H9 (cell line): ENCODE data around the gene IL4. TPM values are rescaled to one million over a fixed set of nuclear protein-coding genes. Genes with fewer than 3 reads are reported as not detected.

Source experiments
- DNase-seq: peaks from one replicate; pipeline ENCODE4 v3.0.0-alpha.2; 2017
- H2AFZ ChIP-seq: one replicate; pipeline ENCODE4 v1.6.1; 2013; ENCODE audit warnings: mild to moderate bottlenecking, low read length, control low read depth, moderate library complexity
- H2AK5ac ChIP-seq: 2 replicates; pipeline ENCODE4 v1.6.1; 2013; ENCODE audit warnings: low read length, control low read depth, mixed read lengths; ENCODE audit not compliant: insufficient read length
- H2BK120ac ChIP-seq: one replicate; pipeline ENCODE4 v1.6.1; 2013; ENCODE audit warnings: low read depth, mild to moderate bottlenecking, low read length, control low read depth, inconsistent platforms; ENCODE audit not compliant: poor library complexity, severe bottlenecking
- H2BK12ac ChIP-seq: 2 replicates; pipeline ENCODE4 v1.6.1; 2013; ENCODE audit warnings: low read length, control low read depth, mixed read lengths, low read depth; ENCODE audit not compliant: insufficient read length
- H2BK15ac ChIP-seq: 2 replicates; pipeline ENCODE4 v1.6.1; 2013; ENCODE audit warnings: low read depth, low read length, control low read depth
- H2BK20ac ChIP-seq: one replicate; pipeline ENCODE4 v1.6.1; 2013; ENCODE audit warnings: low read depth, mild to moderate bottlenecking, low read length, control low read depth, inconsistent platforms; ENCODE audit not compliant: poor library complexity, severe bottlenecking
- H2BK5ac ChIP-seq: 2 replicates; pipeline ENCODE4 v1.6.1; 2013; ENCODE audit warnings: low read length, control low read depth, mixed read lengths; ENCODE audit not compliant: insufficient read length
- H3K14ac ChIP-seq: 2 replicates; pipeline ENCODE4 v1.6.1; 2013; ENCODE audit warnings: low read length, control low read depth; ENCODE audit not compliant: insufficient read depth
- H3K18ac ChIP-seq: 2 replicates; pipeline ENCODE4 v1.6.1; 2013; ENCODE audit warnings: low read depth, mild to moderate bottlenecking, mixed read lengths, low read length, control low read depth; ENCODE audit not compliant: insufficient read length
- H3K23ac ChIP-seq: 2 replicates; pipeline ENCODE4 v1.6.1; 2013; ENCODE audit warnings: low read length, control low read depth, mixed read lengths, low read depth; ENCODE audit not compliant: insufficient read length
- H3K23me2 ChIP-seq: 2 replicates; pipeline ENCODE4 v1.6.1; 2013; ENCODE audit warnings: low read depth, mild to moderate bottlenecking, mixed read lengths, low read length, control low read depth; ENCODE audit not compliant: insufficient read length, poor library complexity, severe bottlenecking
- H3K27ac ChIP-seq: 2 replicates; pipeline ENCODE4 v1.5.1; 2013; ENCODE audit warnings: low read length, control low read depth, mixed read lengths, low read depth; ENCODE audit not compliant: insufficient read length
- H3K27me3 ChIP-seq: 2 replicates; pipeline ENCODE4 v1.6.1; 2013; ENCODE audit warnings: low read length, control low read depth, inconsistent platforms; ENCODE audit not compliant: insufficient read depth
- H3K4ac ChIP-seq: 2 replicates; pipeline ENCODE4 v1.6.1; 2013; ENCODE audit warnings: low read depth, mild to moderate bottlenecking, control low read depth, inconsistent platforms, low read length, moderate library complexity
- H3K4me1 ChIP-seq: 2 replicates; pipeline ENCODE4 v1.6.1; 2013; ENCODE audit warnings: low read length, control low read depth, inconsistent platforms; ENCODE audit not compliant: insufficient read depth
- H3K4me2 ChIP-seq: 2 replicates; pipeline ENCODE4 v1.6.1; 2013; ENCODE audit warnings: low read length, control low read depth, mixed read lengths; ENCODE audit not compliant: insufficient read length, insufficient read depth
- H3K56ac ChIP-seq: 2 replicates; pipeline ENCODE4 v1.6.1; 2013; ENCODE audit warnings: low read depth, mild to moderate bottlenecking, mixed read lengths, low read length, control low read depth; ENCODE audit not compliant: insufficient read length
- H3K79me1 ChIP-seq: 2 replicates; pipeline ENCODE4 v1.6.1; 2013; ENCODE audit warnings: low read depth, mild to moderate bottlenecking, moderate library complexity, low read length, control low read depth, inconsistent platforms; ENCODE audit not compliant: insufficient read depth, poor library complexity, severe bottlenecking
- H3K79me2 ChIP-seq: 2 replicates; pipeline ENCODE4 v1.6.1; 2013; ENCODE audit warnings: low read length, control low read depth, inconsistent platforms; ENCODE audit not compliant: insufficient read depth
- H3K9ac ChIP-seq: 2 replicates; pipeline ENCODE4 v1.6.1; 2013; ENCODE audit warnings: low read length, control low read depth, mixed read lengths; ENCODE audit not compliant: insufficient read length; ENCODE audit errors: extremely low read depth
- H3K9me3 ChIP-seq: one replicate; pipeline ENCODE4 v1.6.1; 2013; ENCODE audit warnings: low read depth, low read length, inconsistent platforms; ENCODE audit not compliant: control insufficient read depth
- H3T11ph ChIP-seq: one replicate; pipeline ENCODE4 v1.6.1; 2013; ENCODE audit warnings: mild to moderate bottlenecking, low read length, control low read depth, inconsistent platforms
- H4K20me1 ChIP-seq: one replicate; pipeline ENCODE4 v1.6.1; 2013; ENCODE audit not compliant: control insufficient read depth, insufficient read length, insufficient read depth
- H4K5ac ChIP-seq: 2 replicates; pipeline ENCODE4 v1.6.1; 2013; ENCODE audit warnings: low read depth, mild to moderate bottlenecking, mixed read lengths, low read length, control low read depth; ENCODE audit not compliant: insufficient read length
- H4K8ac ChIP-seq: replicated peaks from 2 replicates; pipeline ENCODE4 v1.6.1; 2013; ENCODE audit warnings: low read length, control low read depth, mixed read lengths, low read depth; ENCODE audit not compliant: insufficient read length
- H4K91ac ChIP-seq: 2 replicates; pipeline ENCODE4 v1.6.1; 2013; ENCODE audit warnings: low read depth, mild to moderate bottlenecking, moderate library complexity, mixed read lengths, low read length, control low read depth; ENCODE audit not compliant: insufficient read length
- H3K27ac Mint-ChIP-seq, 3 experiments: 2 replicates in 2 of 3; 3 replicates in 1 of 3; pipeline ENCODE4 v1.8.0; 2020 to 2021; ENCODE audit warnings: mixed read lengths in 3 of 3, mild to moderate bottlenecking in 1 of 3, moderate library complexity in 1 of 3
- H3K27me3 Mint-ChIP-seq: 2 replicates; pipeline ENCODE4 v1.8.0; 2021; ENCODE audit warnings: low read depth, mild to moderate bottlenecking, moderate library complexity, mixed read lengths
- H3K36me3 Mint-ChIP-seq, 3 experiments: 2 replicates in 2 of 3; 3 replicates in 1 of 3; pipeline ENCODE4 v1.8.0; 2020 to 2021; ENCODE audit warnings: low read depth in 3 of 3, mixed read lengths in 3 of 3; ENCODE audit not compliant: insufficient read depth in 1 of 3
- H3K4me1 Mint-ChIP-seq, 2 experiments: 2 replicates each; pipeline ENCODE4 v1.8.0; 2020; ENCODE audit warnings: mixed read lengths in 2 of 2
- H3K4me3 Mint-ChIP-seq, 2 experiments: 2 replicates in 1 of 2; 3 replicates in 1 of 2; pipeline ENCODE4 v1.8.0; 2020 to 2021; ENCODE audit warnings: mild to moderate bottlenecking in 2 of 2, mixed read lengths in 2 of 2, moderate library complexity in 1 of 2
- H3K9me3 Mint-ChIP-seq, 2 experiments: 2 replicates in 1 of 2; 3 replicates in 1 of 2; pipeline ENCODE4 v1.8.0; 2020; ENCODE audit warnings: mild to moderate bottlenecking in 2 of 2, mixed read lengths in 2 of 2, moderate library complexity in 1 of 2
- WGBS: extraction: QIAGEN DNeasy Blood & Tissue Kit; methylation state at CpG from one replicate; pipeline ENCODE4 v1.1.7; 2013; ENCODE audit warnings: missing lambda C conversion rate, low lambda C conversion rate, mixed read lengths; ENCODE audit not compliant: insufficient read length; ENCODE audit errors: extremely low coverage; 5-methylcytosine and 5-hydroxymethylcytosine counted together
- total RNA-seq: library from RNA; stranded (reverse); gene quantifications from 2 replicates; pipeline ENCODE4 v1.2.1, GENCODE V29; 2021
- TF ChIP-seq, protein P1 (sequence below): fragments of 200-600 bp; sonication (generic); conservative IDR thresholded peaks from 3 replicates; pipeline ENCODE4 v1.8.0; 2021; ENCODE audit warnings: antibody characterized with exemption, mild to moderate bottlenecking

The IL4 gene
- total RNA-seq, 1 experiment from 2014 or later = not detected

DNA sequence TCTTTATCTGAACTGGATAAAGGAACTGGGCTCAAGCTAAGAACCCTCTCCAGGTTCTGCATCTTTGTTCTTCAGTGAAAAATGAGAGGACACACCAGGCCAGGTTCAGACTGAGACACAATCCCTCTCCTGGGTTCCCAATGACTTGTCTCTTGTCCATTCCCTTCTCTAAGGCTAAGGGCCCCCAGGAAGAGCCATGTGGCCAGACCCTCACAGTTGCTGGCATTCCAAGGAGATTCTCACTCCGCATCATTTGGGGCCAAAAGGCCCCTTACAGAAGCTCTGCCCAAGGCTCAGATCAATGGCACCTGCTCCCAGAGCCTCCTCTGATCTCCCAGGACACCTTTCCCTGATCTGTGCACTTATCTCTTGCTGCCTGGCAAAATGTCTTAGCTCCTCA is 4.9 kb downstream of the IL4 start:
- no peak overlapping the region for H2BK12ac ChIP-seq
- no peak overlapping the region for H2BK15ac ChIP-seq
- H3K79me1 ChIP-seq = no peaks in the 10 kb centered on the region
- H2BK20ac ChIP-seq = no peak overlapping the region
- H3K23me2 ChIP-seq = no peaks in the 10 kb centered on the region
- H2BK120ac ChIP-seq = no peak overlapping the region
- H3K4me3 Mint-ChIP-seq = no peak overlapping the region
- no peak overlapping the region for H2AK5ac ChIP-seq
- H3K9me3 ChIP-seq = no peaks in the 10 kb centered on the region
- no peak overlapping the region for H4K8ac ChIP-seq
- no peaks in the 10 kb centered on the region; the same call in 1 of the 2 replicates for H3K27me3 Mint-ChIP-seq
- H3K27me3 ChIP-seq = no peaks in the 10 kb centered on the region
- no peak overlapping the region for H2AFZ ChIP-seq
- H4K20me1 ChIP-seq = peaks cover 3% of the 10 kb centered on the region
- H3K36me3 Mint-ChIP-seq = no peaks in the 10 kb centered on the region
- no peak overlapping the region for H3K4ac ChIP-seq
- H4K91ac ChIP-seq = no peak overlapping the region
- H3K18ac ChIP-seq = no peak overlapping the region
- no peak overlapping the region for H3T11ph ChIP-seq
- H3K9me3 Mint-ChIP-seq = no peaks in the 10 kb centered on the region
- H3K23ac ChIP-seq = no peak overlapping the region
- DNase-seq = no peak
- TF ChIP-seq, protein P1, sequence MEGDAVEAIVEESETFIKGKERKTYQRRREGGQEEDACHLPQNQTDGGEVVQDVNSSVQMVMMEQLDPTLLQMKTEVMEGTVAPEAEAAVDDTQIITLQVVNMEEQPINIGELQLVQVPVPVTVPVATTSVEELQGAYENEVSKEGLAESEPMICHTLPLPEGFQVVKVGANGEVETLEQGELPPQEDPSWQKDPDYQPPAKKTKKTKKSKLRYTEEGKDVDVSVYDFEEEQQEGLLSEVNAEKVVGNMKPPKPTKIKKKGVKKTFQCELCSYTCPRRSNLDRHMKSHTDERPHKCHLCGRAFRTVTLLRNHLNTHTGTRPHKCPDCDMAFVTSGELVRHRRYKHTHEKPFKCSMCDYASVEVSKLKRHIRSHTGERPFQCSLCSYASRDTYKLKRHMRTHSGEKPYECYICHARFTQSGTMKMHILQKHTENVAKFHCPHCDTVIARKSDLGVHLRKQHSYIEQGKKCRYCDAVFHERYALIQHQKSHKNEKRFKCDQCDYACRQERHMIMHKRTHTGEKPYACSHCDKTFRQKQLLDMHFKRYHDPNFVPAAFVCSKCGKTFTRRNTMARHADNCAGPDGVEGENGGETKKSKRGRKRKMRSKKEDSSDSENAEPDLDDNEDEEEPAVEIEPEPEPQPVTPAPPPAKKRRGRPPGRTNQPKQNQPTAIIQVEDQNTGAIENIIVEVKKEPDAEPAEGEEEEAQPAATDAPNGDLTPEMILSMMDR = no peak
- no peak overlapping the region for H3K9ac ChIP-seq
- no peaks in the 10 kb centered on the region for H3K79me2 ChIP-seq
- H4K5ac ChIP-seq = no peak overlapping the region
- H3K4me1 ChIP-seq = no peaks in the 10 kb centered on the region
- no peak overlapping the region for H3K27ac Mint-ChIP-seq
- H2BK5ac ChIP-seq = no peak overlapping the region
- H3K4me1 Mint-ChIP-seq = peaks cover 4 to 5% of the 10 kb centered on the region in 2 experiments; a peak in 1 of 4 replicates
- no peak overlapping the region for H3K27ac ChIP-seq
- WGBS = no CpG with 5 or more reads among the region's 1 CpG
- no peak overlapping the region for H3K14ac ChIP-seq
- H3K56ac ChIP-seq = no peak overlapping the region
- H3K4me2 ChIP-seq = no peak overlapping the region
